Measurements from ENCODE around the gene POT1.

The POT1 gene

DNA sequence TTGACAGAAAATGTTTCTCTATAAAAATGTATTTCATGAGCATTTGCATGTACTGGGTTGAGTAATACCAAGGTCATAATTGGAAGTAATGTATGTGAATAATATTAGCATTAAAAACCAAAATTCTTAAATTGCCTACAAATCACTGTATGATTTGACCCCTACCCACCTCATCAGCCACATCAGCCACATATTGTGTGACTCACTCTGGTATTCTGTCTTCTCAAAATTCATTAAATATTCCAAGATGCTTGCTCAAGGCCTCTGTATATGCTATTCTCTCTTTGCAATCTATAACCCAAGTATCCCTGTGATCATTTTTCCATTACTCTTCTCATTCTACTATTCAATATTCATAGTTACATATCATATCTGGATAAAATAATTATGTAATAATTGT, 21.4 kb downstream of the POT1 start:
- DNase-seq, result no peak

DNA sequence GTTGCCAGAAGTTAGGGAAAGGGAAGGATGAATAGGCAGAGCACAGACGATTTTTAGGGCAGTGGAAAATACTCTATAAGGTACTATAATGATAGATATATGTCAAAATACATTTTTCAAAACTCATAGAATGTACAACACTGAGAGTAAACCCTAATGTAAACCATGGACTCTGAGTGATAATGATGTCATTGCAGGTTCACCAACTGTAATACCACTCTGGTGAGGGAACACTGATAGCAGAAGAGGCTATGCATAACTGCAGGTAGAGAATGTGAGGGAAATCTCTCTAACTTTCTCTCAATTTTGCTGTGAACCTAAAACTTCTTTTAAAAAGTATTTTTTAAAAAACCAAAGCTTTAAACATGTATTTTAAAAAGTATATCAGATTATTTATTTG, 22.1 kb downstream of the POT1 start:
- DNase-seq, result no peak

DNA sequence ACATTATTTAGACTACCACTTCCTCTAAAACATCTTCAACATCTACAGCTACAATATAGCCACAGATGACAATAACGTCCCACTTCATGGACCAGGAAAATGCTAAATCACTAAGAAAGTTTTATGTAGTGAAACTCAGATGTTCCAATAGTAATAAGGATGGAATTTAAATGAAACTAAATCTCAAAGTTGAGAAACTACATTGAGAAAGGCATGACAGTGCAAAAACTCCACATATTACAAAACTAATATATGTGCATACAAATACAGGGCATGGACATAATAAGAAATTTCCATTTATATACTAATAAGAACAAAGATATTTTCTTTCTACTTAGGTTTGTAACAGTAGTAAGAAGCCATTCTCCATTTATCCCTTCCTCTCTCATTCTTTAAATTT, 31.1 kb downstream of the POT1 start:
- no peak for DNase-seq

DNA sequence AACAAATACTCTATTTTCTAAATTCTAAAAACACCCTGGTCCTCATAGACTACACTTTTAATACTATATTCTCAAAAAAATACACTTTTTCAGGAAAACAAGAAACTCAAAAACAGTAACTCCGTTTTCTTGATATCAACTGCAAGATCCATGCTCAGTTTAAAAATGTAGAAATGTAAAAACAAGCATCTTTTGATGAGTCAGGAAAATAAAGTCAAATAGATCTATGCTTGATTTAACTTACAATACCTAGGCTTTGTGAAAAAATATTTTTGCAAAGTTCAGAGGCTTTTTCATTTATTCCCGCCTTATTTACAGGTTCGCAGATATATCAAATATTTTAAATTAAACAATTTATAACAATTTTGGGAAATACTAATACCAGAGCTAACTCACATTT, 33.6 kb downstream of the POT1 start:
- no peak for DNase-seq

DNA sequence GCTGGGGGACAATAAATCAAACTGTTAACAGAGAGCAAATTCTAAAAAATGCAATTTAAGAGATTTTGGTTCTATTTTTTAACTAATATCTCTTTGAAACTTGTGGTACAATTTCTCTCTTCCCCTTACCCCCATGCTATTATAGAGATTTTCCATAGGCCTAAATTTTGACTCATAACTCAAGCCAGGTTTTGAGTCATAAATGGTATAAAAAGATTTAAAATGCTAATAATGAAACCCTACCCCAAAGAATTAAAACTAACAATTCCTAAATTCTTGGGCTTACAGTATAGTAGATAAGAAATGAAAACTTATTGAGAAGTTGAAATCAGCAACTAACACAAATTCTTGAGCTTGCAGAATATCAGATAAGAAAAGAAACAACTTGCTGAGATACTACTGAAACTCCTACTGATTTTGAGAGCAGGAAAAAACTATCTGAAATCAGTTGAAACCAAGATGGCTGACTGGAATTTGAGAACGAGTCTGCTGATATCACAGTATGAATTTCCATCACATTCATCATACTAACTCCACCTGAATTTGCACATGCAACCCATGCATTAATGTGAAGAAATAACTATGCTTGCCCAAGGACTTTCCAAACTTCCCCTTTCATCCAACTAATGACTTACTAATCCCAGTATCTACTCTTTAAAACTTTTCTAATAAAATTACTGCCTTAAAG, 36.3 kb downstream of the POT1 start:
- no peak for DNase-seq

DNA sequence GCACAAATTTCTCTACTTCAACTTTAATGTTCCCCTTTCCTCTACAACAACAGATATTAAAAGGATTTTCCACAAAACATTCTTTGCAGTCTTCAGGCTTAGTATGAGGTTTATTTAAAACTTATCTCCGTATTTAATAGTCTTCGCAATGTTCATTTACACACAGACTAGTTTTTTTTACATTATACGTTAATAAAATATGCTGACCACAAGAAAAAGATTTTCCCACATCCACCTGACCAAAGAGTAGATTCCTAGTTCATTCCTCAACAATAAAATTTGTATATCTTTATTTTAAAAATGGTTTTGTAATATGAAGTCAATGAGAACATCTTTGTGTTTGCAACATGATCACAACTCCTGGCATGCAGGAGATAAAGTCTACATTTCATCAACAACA, 42.4 kb downstream of the POT1 start:
- no peak for DNase-seq

DNA sequence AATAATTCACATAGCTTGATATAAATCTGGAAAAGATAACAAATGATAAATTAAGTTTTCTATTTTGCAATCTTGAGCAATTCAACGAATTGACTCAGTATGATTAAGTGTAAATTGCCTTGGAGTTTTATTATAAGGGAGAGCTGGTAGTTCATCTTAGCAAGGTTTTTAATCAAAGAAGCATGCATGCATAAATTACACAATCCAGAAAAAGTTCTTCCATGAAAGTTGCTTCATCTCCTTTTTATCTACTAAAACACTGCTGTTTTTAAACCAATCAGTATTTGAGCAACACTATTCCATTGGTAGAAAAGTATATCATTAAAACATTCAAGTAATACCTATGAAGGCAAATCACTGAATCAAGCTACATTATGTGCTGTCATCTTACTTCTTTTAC, 47.6 kb downstream of the POT1 start:
- no peak for DNase-seq

DNA sequence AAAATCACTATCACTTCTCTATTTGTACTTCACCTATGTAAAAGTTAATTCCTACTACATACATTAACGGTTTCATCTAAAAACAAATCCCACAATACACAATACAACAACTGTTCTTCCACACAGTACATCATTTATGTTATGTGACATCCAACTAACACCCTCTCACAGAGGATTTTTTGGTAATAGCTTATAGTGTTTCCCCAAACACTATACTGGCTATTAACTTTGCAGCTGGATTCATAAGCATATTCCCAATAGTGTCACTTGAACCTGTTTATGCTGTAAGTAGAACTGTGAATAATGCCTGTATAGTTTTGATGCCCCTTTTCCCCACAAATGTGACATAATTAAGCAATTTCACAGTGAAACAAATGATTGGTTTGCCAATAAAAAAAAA, 49.9 kb downstream of the POT1 start:
- no peak for DNase-seq

DNA sequence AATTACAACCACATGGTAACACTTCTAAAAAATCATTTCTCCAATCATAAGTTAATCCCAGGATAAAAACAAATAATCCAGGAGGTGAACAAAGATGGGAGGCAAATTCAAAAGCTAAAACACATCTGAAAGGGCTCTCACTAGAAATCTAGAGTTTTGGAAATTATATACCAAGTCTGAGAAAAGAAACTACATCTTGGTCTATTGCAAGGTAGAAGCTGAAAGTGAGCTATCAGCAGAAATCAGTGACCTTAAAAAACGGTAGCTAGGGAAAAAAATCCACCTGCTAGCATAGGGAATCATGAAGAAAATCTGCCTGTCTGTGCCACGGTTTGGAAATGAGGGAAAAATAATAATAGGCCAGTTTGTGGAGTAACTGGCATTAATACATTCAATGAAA, 50.5 kb downstream of the POT1 start:
- DNase-seq, result no peak

DNA sequence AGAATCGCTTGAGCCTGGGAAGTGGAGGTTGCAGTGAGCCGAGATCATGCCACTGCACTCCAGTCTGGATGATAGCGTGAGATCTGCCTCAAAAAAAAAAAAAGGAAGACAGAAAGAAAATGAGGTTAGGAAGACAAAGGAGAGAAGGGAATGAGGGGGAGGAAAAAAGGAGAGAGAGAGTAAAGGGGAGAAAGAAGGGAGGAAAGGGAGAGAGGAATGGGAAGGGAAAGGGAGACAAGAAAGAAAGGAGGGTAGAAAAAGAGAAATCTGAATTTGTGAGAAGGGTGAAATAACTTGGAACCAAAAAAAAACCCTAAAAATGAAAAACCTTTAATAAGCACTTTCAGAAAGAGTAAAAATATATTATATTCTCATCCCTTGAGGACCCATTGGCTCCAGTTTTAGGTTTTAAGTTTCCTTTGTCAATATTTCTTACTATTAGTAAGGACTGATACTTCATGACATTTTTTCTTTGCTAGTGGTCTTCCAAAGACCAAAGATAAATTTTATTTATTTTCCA, 54.9 kb downstream of the POT1 start:
- DNase-seq, result no peak

DNA sequence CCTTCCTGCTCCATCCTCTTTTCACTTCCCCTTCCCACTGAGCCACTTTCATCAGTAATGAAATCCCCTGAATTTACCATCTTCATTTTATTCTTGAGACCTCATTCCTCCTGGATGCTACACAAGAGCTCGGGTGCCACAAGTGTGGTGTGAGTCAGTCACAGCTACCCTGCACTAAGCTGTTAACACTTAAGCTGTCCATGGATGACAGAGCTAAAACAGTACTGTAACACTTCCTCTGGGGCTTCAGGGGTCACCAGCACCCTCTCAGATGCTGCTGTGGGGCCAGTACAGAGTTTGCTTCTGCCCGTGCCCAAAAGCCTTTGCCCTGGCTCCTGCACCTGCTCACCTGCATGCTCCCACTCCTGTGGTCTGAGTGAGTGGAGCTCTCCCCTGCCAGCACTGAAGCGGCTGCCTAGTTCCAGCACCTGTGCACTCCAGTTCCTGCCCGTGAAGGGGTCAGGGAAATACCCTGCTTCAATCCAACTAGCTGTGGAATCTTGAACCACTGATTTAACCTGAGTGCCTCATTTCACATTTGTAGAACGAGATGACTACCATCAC, 71.9 kb downstream of the POT1 start:
- DNase-seq, result no peak

DNA sequence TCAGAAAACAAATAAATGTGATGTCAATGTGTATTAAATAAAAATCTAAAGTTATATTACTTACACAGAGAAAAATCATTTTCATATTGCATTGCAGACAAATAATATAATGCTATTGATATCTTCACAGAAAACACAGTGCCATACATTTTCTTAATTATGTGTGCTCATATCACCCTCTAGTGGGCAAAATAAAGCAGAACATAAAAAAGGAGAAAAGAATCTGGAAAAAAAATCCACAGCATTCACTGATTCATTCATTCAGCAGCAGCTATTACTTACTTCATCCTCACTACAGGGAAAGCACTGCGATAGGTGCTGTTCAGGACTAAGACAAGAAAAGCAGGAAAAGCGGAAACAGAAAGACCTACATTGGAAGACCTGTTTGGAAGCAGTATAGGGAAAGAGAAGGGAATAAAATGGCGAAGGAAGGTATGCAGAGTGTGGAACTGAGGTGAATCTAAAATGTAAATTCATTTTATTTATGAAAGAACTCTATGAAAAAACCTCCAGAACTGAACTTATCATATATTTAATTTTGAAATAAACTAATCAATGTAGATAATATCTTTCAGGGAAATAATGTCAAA, 73.2 kb downstream of the POT1 start:
- DNase-seq, result peak in 1 of 2 experiments; percentile 54

DNA sequence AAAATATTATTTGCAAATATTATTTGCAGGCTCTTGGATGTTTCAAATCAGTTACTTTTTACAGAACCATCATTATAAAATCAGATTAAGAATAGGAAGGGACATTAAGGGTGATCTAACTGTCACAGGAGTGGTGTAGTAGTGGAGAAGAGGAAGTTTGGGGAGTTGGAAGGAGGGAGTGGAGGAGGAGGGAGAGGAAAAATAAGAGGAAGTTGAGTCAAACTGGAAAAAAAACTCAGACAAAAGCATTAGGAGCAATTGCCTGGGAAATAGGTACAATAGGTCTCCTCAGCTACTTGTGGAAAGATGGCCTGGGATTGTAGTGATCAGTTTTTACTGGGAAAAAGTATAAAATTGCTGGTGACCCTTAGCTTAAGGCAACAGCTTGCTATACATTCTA, 86.3 kb downstream of the POT1 start:
- no peak for DNase-seq

DNA sequence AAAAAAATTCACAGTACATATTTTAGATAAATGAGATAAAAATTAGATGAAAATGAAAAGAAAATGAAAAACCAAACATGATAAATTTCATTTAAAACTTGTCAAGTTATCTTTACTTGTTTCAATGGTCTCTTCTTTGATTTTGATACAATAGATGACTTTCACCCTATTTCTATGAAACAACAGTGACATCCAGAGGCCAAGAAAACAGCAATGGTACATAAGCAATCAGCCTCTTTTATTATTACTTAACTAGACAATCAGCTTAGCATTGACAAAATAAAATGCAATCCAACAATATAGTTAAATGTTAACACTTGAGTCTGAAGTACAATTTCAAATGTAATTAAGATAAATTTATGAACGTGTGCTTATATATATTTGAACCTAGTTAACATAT, 89.2 kb downstream of the POT1 start:
- peak in 1 of 2 experiments; percentile 47 for DNase-seq

DNA sequence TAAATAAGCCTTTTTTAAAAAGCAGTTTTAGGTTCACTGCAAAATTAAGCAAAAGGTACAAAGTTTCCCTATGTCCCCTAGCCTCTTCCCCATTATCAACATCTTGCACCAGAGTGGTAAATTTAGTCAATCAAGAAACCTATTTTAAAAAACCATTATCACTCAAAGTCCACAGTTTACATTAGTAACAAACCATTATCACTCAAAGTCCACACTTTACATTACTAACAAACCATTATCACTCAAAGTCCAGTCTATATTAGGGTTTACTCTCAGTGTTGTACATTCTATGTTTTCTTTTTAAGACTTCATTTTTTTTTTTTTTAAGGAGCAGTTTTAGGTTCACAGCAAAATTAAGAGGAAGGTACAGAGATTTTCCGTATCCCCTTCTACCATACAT, 89.9 kb downstream of the POT1 start:
- DNase-seq, result no peak

DNA sequence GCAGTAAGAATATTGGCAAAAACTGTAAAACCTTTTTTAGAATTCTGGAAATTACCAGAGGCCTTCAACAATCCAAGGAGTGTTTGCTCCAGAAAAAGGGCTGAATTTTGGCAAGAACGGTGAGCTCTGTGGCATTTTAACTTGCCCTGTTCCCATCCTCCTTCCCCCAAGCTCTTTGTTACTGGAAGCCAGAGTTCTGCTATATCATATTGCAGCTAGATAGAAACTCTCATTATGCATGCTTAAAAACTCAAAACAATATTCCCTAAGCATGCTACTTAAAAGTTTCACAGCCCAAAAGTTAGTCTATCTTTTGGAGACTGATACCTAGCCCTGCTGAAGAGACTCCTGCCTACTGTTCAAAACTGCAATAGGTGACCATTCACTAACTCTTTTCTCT, 93.5 kb downstream of the POT1 start:
- DNase-seq, result no peak

DNA sequence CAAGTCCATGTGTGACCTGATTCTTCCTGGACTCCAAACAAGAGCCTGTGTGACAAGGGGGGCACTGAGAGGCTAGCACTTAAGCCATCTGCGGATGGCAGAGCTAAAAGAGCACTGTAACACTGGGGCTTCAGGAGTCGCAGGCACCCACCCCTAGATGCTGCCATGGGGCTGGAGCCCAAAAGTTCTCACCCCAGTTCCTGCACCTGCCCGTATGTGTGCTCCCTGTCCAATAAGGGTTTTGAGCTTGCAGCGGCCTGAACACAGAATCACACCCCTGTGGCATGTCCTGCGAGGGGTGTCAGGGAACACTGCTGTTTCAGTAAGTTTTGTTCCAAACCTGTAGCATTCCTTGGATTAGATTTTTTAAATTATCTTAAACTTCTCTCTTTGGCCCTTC, 110.8 kb downstream of the POT1 start:
- DNase-seq, result no peak

DNA sequence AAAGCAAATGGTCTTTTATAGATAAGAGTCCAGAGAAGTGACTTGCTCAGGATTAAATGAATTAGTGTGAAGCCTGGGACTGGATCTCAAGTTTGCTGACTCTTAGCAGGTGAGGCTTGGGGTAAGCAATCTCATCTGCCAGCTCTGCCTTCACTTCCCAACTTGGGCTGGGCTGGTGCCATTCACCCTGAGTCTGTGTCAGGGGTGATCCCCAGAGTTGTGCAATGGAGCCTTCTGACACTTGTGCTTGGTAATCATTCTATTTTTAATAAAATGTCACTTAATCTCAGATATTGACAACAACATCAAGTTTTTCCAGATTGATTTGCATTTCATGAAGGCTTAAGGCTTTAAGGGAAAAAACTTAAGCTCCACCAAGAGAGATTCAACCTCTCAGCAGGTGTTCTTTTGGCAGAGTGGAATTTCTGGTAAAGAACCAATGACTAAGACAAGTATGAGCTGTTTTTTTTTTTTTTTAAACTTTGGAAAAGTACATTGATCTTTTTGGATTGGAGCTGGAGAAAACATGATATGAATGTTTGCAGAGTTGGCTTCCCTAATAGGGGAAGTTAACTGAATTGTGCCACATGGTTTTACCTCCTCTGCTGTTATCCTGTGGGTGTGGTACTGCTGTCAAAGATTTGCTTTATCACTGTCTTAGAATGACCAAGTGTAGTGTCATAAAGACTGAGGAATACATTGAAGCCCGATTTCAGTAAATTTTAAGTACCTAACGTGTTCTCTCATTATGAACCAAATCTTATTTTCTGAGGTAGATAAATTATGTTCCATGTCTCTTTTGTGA, 115.4 kb downstream of the POT1 start:
- no peak for DNase-seq

DNA sequence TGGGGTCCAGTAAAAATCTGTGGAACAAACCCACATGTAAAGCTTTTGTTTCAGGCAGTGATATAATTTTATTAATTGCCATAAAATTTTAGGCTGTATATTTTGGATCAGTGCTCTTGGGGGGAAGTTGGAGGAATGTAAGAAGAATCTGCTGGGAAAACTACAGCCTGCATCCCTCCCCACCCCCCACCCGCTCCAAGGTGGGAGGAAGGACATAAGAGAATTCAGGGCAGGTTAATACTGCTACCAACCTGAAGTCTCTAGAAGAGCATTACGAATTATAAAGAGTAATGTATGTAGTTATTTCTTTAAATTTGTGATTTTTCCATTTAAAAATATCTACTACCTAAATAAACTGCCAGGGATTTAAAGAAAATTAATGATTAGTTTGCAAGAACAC, 116.9 kb downstream of the POT1 start:
- DNase-seq, result no peak

DNA sequence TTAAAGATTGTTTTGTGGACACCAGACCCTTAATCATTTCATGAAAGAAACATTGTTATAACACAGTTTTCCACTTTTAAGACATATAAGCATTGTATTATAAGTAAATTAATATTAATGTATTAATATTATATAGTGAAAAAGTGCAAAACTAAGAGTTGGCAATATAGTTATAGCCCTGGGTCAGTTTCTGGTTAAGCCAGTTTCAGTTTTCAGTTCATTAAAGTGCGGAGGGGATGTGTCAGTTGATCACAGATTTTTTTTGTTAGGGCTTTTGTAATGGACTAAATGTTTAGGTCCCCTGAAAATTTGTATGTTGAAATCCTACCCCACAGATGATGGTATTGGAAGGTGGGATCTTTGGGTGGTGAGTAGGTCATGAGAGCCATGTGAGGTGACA, 118.3 kb downstream of the POT1 start:
- DNase-seq, result no peak

DNA sequence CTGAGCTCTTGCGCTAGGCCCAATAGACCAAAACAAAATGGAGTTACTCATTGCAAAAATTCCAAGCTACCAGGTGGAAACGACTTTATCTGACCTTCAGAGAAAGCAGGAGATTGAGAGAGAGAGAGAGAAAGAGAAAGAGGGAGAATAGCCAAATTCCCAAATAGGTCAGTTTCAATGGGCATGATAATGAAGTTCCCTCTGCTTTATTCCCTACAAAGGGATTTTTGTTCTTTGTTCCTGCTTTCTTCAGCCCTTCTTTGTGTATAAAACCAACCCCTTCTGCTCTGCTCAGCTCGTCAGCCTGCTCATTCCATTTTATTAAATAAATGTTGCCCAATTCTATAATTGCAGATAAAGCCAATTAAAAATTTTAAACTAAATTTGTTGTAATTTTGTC, 119.0 kb downstream of the POT1 start:
- DNase-seq, result no peak

DNA sequence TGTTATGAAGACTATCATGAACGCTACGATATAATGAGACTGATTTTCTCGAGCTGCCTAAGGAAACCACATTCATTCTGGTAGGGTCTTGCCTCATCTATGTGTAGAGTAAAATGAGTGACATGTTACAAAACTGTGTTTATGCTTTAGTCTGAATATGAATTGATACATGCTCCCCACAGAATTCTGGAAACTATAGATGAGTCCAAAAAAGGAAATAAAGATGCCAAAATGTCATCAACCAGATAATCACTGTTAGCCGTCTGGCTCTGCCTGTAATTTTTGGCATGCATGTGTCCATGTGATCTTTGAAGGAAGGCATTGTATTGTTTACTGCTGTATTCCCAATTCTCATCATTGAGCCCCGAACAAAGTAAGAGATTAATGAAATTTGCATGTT, 121.4 kb downstream of the POT1 start:
- DNase-seq, result no peak

DNA sequence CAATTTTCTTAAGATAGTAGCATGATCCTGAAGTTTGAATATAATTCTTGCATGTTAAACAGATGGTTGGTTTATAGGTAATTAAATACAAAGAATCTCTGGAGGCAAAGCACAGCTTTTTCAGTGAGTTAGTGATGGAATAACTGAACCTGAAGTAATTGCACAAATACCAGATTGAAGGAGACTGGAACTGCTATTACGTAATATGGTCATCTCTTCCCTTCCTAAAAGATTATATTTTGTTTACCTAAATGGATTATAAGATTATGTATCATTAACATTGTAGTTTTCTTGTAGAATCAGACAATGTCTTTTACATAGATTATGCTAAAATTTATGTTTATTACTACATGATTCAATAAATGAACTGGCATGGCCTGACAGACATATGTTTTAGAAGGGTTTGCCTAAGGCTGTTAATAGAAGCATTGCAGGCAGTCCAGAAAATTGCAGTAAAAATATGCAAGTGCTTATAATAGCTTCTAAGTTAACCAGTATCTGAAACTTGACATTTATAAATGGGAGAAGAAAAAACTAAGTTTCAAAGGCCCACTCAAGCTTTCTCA, 128.2 kb downstream of the POT1 start:
- DNase-seq, result no peak

DNA sequence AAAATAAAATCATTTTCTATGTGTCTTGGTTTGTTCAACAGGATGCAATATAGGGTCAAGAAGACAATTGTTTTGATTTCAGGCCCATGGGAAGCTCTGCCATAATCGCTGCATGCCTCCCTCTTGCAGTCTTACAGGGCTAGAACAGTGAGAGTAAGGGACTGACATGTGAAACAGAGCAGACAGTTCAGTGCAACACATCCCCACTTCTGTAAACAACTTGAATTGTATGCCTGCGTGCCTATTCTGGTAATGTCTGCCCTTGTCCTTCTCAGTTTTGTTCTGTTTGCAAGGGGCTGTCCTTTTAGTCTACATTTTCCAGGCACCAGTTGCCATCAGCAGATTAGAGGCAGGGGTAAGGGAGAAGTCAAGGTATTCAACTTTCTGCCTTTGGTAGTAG, 129.2 kb downstream of the POT1 start:
- no peak for DNase-seq
